NK-92 treated with Interleukin-12 subunit alpha and Interleukin-12 subunit beta, amount 100 ng/mL, for 24 hours (cell line): ENCODE data around the gene HTR3C.
"Not testable (repeated sequence)": the region's sequence is repeated elsewhere in the genome, so short reads cannot be mapped to it uniquely, and the experiment has no call there.

Experiments
- DNase-seq: peaks from one replicate; lab custom pipeline; 2025; lab: John Stamatoyannopoulos, UW

Gene HTR3C

GRCh38 chr3:184031187-184031792, 21.6 kb upstream of the HTR3C start, which contains the start of gene HTR3D:
HTR3D (plus strand) TSS chr3:184031742; CDS start chr3:184031742, 0 bp downstream.
- DNase-seq: no peak

- no peak for DNase-seq
Observed at GRCh38 chr3:184037816-184038215, 15.0 kb upstream of the HTR3C start.

- not testable (repeated sequence) for DNase-seq
Observed at GRCh38 chr3:184038307-184038706, 14.5 kb upstream of the HTR3C start.

GRCh38 chr3:184039414-184039813, 13.4 kb upstream of the HTR3C start:
- no peak for DNase-seq

GRCh38 chr3:184040010-184040409, 12.8 kb upstream of the HTR3C start:
- no peak for DNase-seq

GRCh38 chr3:184042617-184043016, 10.2 kb upstream of the HTR3C start:
- no peak for DNase-seq

GRCh38 chr3:184045995-184046394, 6.9 kb upstream of the HTR3C start:
- DNase-seq: no peak

GRCh38 chr3:184050217-184050847, 2.5 kb upstream of the HTR3C start:
- DNase-seq: no peak

GRCh38 chr3:184058029-184058428, 5.2 kb downstream of the HTR3C start:
- no peak for DNase-seq

GRCh38 chr3:184059424-184059823, 6.6 kb downstream of the HTR3C start:
- DNase-seq: no peak

- no peak for DNase-seq
Observed at GRCh38 chr3:184062637-184063036, 9.8 kb downstream of the HTR3C start.

- DNase-seq: no peak
Observed at GRCh38 chr3:184066211-184066610, 13.4 kb downstream of the HTR3C start.

GRCh38 chr3:184067573-184068055, 14.8 kb downstream of the HTR3C start:
- no peak for DNase-seq

- no peak for DNase-seq
Observed at GRCh38 chr3:184068344-184068743, 15.5 kb downstream of the HTR3C start.

GRCh38 chr3:184071142-184071541, 18.3 kb downstream of the HTR3C start:
- not testable (repeated sequence) for DNase-seq

- DNase-seq: no peak
Observed at GRCh38 chr3:184073621-184074020, 20.8 kb downstream of the HTR3C start.

- DNase-seq: no peak
Observed at GRCh38 chr3:184075901-184076300, 23.1 kb downstream of the HTR3C start.

GRCh38 chr3:184077881-184078280, 25.0 kb downstream of the HTR3C start:
- no peak for DNase-seq

- DNase-seq: no peak
Observed at GRCh38 chr3:184078851-184079250, 26.0 kb downstream of the HTR3C start.

- no peak for DNase-seq
Observed at GRCh38 chr3:184081116-184081830, 28.4 kb downstream of the HTR3C start.

- DNase-seq: no peak
Observed at GRCh38 chr3:184082034-184082433, 29.2 kb downstream of the HTR3C start.

- DNase-seq: no peak
Observed at GRCh38 chr3:184082465-184082864, 29.6 kb downstream of the HTR3C start.

GRCh38 chr3:184085389-184085852, 32.6 kb downstream of the HTR3C start:
- no peak for DNase-seq
